Neural crest cell (in vitro differentiated cells): ENCODE data around the gene RALGAPA2. TPM values are rescaled to one million over a fixed set of nuclear protein-coding genes. Genes with fewer than 3 reads are reported as not detected.

Experiments used
- DNase-seq: peaks from one replicate; pipeline ENCODE4 v3.0.0; 2021; ENCODE audit warnings: low read depth, mixed read lengths, low spot score
- H3K27ac Mint-ChIP-seq: one replicate; pipeline ENCODE4 v1.8.0; 2021; ENCODE audit warnings: mild to moderate bottlenecking, mixed read lengths; ENCODE audit not compliant: unreplicated experiment
- H3K27me3 Mint-ChIP-seq: 2 replicates; pipeline ENCODE4 v1.8.0; 2021; ENCODE audit warnings: low read depth, mild to moderate bottlenecking, mixed read lengths
- H3K36me3 Mint-ChIP-seq: 2 replicates; pipeline ENCODE4 v1.8.0; 2021; ENCODE audit warnings: low read depth, mild to moderate bottlenecking, mixed read lengths
- H3K4me1 Mint-ChIP-seq: 2 replicates; pipeline ENCODE4 v1.8.0; 2021; ENCODE audit warnings: mixed read lengths
- H3K4me3 Mint-ChIP-seq: one replicate; pipeline ENCODE4 v1.8.0; 2021; ENCODE audit warnings: mild to moderate bottlenecking, mixed read lengths
- H3K9me3 Mint-ChIP-seq: 2 replicates; pipeline ENCODE4 v1.8.0; 2021; ENCODE audit warnings: mixed read lengths
- total RNA-seq: library from RNA; stranded (reverse); gene quantifications from 2 replicates; pipeline ENCODE4 v1.2.1, GENCODE V29; 2021
- TF ChIP-seq, protein P1 (sequence below): fragments of 200-600 bp; sonication (generic); conservative IDR thresholded peaks from 2 replicates; pipeline ENCODE4 v1.5.0; 2021; ENCODE audit warnings: antibody characterized with exemption, mild to moderate bottlenecking

RALGAPA2 gene
- total RNA-seq, 1 donor from 2014 or later = 29.3 TPM

DNA sequence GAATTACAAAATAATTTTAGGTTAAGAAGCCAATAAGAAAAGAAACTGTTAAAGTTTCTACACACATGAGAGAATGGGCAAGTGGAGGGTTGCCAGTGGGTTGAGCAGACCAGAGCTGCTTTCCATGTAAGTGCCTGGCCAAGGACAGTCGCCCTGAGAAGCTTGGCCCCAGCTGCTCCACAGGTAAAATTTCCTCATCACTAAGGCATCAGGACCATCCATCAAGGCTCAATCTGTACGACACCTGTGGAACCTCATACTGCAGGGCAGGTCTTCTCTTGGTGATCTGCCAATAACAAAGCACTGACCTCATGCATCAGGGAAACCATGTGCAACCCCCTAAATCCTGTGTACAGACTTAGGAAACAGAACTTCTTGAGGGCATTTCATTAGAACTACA lies 229.1 kb downstream of the RALGAPA2 start:
- no peaks in the 10 kb centered on the region for H3K4me1 Mint-ChIP-seq
- DNase-seq = no peak
- no peaks in the 10 kb centered on the region for H3K27me3 Mint-ChIP-seq
- no peak overlapping the region for H3K4me3 Mint-ChIP-seq
- no peak overlapping the region for H3K27ac Mint-ChIP-seq
- H3K9me3 Mint-ChIP-seq = no peaks in the 10 kb centered on the region
- peaks cover 19% of the 10 kb centered on the region for H3K36me3 Mint-ChIP-seq
- TF ChIP-seq, protein P1, sequence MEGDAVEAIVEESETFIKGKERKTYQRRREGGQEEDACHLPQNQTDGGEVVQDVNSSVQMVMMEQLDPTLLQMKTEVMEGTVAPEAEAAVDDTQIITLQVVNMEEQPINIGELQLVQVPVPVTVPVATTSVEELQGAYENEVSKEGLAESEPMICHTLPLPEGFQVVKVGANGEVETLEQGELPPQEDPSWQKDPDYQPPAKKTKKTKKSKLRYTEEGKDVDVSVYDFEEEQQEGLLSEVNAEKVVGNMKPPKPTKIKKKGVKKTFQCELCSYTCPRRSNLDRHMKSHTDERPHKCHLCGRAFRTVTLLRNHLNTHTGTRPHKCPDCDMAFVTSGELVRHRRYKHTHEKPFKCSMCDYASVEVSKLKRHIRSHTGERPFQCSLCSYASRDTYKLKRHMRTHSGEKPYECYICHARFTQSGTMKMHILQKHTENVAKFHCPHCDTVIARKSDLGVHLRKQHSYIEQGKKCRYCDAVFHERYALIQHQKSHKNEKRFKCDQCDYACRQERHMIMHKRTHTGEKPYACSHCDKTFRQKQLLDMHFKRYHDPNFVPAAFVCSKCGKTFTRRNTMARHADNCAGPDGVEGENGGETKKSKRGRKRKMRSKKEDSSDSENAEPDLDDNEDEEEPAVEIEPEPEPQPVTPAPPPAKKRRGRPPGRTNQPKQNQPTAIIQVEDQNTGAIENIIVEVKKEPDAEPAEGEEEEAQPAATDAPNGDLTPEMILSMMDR = no peak

DNA sequence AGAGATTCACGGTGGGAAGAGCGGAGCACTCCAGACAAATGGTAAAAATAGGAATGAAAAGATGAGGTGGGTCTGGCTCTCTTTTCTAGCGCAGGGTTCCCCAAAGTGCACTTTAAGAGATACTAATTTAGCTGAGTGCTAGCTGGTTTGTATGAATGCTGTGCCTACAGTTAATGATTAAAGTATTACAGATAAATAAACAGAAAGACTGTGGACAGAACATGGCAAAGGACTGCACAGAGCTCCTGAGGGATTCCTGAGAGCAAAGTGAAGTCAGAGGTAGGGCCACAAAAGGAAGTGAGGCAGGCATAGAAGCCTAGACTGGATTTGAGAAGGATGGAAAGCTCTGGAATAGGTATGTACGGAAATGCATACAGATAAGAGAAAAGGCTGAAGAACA lies 230.0 kb downstream of the RALGAPA2 start:
- Mint-ChIP-seq H3K9me3 (no peaks in the 10 kb centered on the region), H3K36me3 (peaks cover 17% of the 10 kb centered on the region), H3K27ac (no peak overlapping the region), H3K27me3 (no peaks in the 10 kb centered on the region), H3K4me1 (no peaks in the 10 kb centered on the region), H3K4me3 (no peak overlapping the region)
- TF ChIP-seq, protein P1 = no peak
- DNase-seq = no peak

DNA sequence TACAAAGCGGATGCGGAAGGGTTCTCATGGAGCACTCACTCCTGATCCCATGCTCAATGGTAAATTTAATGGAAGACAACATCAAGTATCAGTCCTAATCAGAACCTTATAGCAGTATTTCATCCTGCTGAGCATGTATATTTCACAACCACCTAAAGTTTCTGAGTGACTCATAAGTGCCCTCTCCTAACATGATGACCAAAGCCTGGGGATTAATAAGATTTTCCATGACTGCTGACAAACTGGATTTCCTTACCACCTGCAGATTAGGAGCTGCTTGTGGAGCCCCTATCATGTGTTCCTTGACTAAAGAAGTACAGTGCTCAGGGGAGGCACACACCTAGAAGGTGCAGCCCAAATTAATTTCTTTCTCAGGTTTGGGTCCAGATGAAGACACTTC lies 231.8 kb downstream of the RALGAPA2 start:
- peaks cover 11% of the 10 kb centered on the region for H3K36me3 Mint-ChIP-seq
- no peak overlapping the region for H3K27ac Mint-ChIP-seq
- H3K9me3 Mint-ChIP-seq = no peaks in the 10 kb centered on the region
- H3K4me1 Mint-ChIP-seq = no peaks in the 10 kb centered on the region
- DNase-seq = no peak
- TF ChIP-seq, protein P1 = no peak
- H3K4me3 Mint-ChIP-seq = no peak overlapping the region
- no peaks in the 10 kb centered on the region for H3K27me3 Mint-ChIP-seq

DNA sequence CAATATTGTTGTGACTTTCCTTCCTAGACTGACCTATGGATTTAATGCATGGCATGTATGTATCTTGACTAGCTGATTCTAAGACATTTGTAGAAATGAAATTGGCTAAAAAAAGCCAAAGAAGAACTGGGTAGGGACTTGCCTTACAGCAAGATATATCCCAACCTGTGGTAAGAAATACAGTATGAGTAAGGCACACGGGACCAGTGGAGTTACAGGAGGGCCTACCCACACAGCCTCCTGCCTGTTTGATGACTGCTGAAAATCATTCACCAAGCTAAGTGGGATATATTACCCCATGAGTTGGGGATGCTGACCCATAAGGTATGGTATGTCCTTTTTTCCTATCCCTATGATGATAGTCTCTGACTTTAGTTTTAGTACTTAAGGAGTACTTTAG lies 232.3 kb downstream of the RALGAPA2 start:
- no peak overlapping the region for H3K27ac Mint-ChIP-seq
- TF ChIP-seq, protein P1 = no peak
- H3K36me3 Mint-ChIP-seq = peaks cover 15% of the 10 kb centered on the region
- no peaks in the 10 kb centered on the region for H3K4me1 Mint-ChIP-seq
- no peak for DNase-seq
- peaks cover 3% of the 10 kb centered on the region for H3K9me3 Mint-ChIP-seq
- no peaks in the 10 kb centered on the region for H3K27me3 Mint-ChIP-seq
- H3K4me3 Mint-ChIP-seq = no peak overlapping the region

DNA sequence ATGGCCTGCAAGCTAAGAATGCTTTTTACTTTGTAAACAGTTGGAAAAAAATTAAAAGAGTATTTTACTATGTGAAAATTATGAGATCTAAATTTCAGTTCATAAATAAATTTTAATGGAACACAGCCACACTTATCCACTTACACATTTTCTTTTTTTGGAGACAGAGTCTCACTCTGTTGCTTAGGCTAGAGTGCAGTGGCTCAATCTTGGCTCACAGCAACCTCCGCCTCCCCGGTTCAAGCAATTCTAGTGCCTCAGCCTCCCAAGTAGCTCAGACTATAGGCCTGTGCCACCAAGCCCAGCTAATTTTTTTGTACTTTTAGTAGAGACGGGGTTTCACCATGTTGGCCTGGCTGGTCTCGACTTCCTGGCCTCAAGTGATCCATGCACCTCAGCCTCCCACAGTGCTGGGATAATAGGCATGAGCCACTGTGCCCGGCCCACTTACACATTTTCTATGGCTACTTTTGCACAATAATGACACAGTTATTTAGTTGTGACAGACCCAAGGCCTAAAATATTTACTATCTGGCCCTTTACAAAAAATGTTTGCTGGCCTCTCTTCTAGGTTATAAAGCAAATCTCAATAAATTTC lies 234.9 kb downstream of the RALGAPA2 start:
- Mint-ChIP-seq H3K4me3 (no peak overlapping the region), H3K36me3 (peaks cover 19% of the 10 kb centered on the region), H3K9me3 (peaks cover 8% of the 10 kb centered on the region), H3K27me3 (no peaks in the 10 kb centered on the region), H3K4me1 (no peaks in the 10 kb centered on the region), H3K27ac (no peak overlapping the region)
- TF ChIP-seq, protein P1 = no peak
- DNase-seq = no peak

DNA sequence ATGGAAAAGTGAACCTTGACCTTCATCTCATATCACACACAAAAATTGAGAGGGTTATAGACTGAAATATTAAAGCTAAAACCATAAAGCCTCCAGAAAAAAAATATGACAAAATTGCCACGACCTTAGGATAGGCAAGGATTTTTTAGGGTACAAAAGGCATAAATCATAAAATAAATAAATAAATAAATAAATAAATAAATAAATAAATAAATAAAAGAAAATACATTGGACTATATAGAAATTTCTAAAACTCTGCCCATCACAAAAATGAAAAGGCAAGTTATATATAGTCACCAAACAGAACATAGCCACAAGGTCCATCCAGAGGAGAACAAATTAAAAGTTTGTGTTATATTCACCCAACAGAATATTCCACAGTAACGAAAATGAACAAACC lies 235.9 kb downstream of the RALGAPA2 start:
- peaks cover 8% of the 10 kb centered on the region for H3K9me3 Mint-ChIP-seq
- H3K27ac Mint-ChIP-seq = no peak overlapping the region
- H3K4me3 Mint-ChIP-seq = no peak overlapping the region
- TF ChIP-seq, protein P1 = no peak
- DNase-seq = no peak
- H3K27me3 Mint-ChIP-seq = no peaks in the 10 kb centered on the region
- H3K4me1 Mint-ChIP-seq = no peaks in the 10 kb centered on the region
- peaks cover 18% of the 10 kb centered on the region for H3K36me3 Mint-ChIP-seq
